GM06990 (cell line): Measurements from ENCODE around the gene ATG4D.

ENCODE experiments used
- DNase-seq: peaks from one replicate; pipeline ENCODE4 v3.0.0-alpha.2; 2011; ENCODE audit not compliant: insufficient read length; ENCODE audit errors: extremely low read depth
- H3K27me3 ChIP-seq: replicated peaks from 2 replicates; pipeline ENCODE4 v1.6.0; 2011; ENCODE audit warnings: low read length; ENCODE audit not compliant: control insufficient read depth, insufficient read depth
- H3K36me3 ChIP-seq: 2 replicates; pipeline ENCODE4 v1.5.1; 2011; ENCODE audit warnings: low read length; ENCODE audit not compliant: control insufficient read depth, insufficient read depth
- H3K4me3 ChIP-seq: replicated peaks from 2 replicates; pipeline ENCODE4 v1.5.1; 2011; ENCODE audit warnings: low read depth, mild to moderate bottlenecking, control low read depth, low read length
- CTCF ChIP-seq: IDR thresholded peaks from 2 replicates; pipeline ENCODE4 v1.5.1; 2011; ENCODE audit warnings: low read length, control low read depth, mild to moderate bottlenecking, inconsistent platforms; ENCODE audit not compliant: insufficient read depth, poor library complexity, severe bottlenecking

ATG4D gene

GRCh38 chr19:10510301-10510802 is 33.4 kb upstream of the ATG4D start:
- peak; percentile 95 for TF ChIP-seq CTCF
- no peak overlapping the region for H3K4me3 ChIP-seq
- no peaks in the 10 kb centered on the region; the same call in 1 of the 2 replicates for H3K27me3 ChIP-seq
- DNase-seq, result no peak
- no peaks in the 10 kb centered on the region for H3K36me3 ChIP-seq

- H3K36me3 ChIP-seq, result no peaks in the 10 kb centered on the region
- DNase-seq, result no peak
- no peak for TF ChIP-seq CTCF
- H3K4me3 ChIP-seq, result no peak overlapping the region
- peaks cover 6% of the 10 kb centered on the region for H3K27me3 ChIP-seq
Measured at GRCh38 chr19:10513223-10513622, 30.5 kb upstream of the ATG4D start.

GRCh38 chr19:10514211-10515145 is 29.2 kb upstream of the ATG4D start:
- Histone ChIP-seq H3K27me3 (peaks cover 7% of the 10 kb centered on the region), H3K4me3 (no peak overlapping the region), H3K36me3 (no peaks in the 10 kb centered on the region)
- no peak for TF ChIP-seq CTCF
- DNase-seq, result no peak

GRCh38 chr19:10516064-10516385 is 27.7 kb upstream of the ATG4D start:
- Histone ChIP-seq H3K27me3 (peaks cover 7% of the 10 kb centered on the region), H3K4me3 (no peak overlapping the region), H3K36me3 (no peaks in the 10 kb centered on the region)
- DNase-seq, result no peak
- no peak for TF ChIP-seq CTCF

GRCh38 chr19:10516671-10517286 is 26.9 kb upstream of the ATG4D start:
- H3K4me3 ChIP-seq, result no peak overlapping the region
- H3K27me3 ChIP-seq, result peaks cover 7% of the 10 kb centered on the region
- no peak for DNase-seq
- no peak for TF ChIP-seq CTCF
- no peaks in the 10 kb centered on the region for H3K36me3 ChIP-seq
